Upper lobe of left lung (tissue), 6 donors: ENCODE data around the gene LLCFC1. TPM values are rescaled to one million over a fixed set of nuclear protein-coding genes. Genes with fewer than 3 reads are reported as not detected.

ENCODE experiments used
- ATAC-seq, 2 donors: fragments of 200-7000 bp; cut with Tn5 transposase; one replicate each; pipeline ENCODE4 v1.9.1; 2022; ENCODE audit warnings: mild to moderate bottlenecking in 2 of 2, moderate library complexity in 2 of 2; ENCODE audit not compliant: low FRiP score in 2 of 2
- DNase-seq, 2 donors: peaks; one replicate each; pipeline ENCODE4 v3.0.0-alpha.2; 2019 to 2020
- H3K27ac ChIP-seq, 4 donors: fragments of 200-600 bp; sonication (generic); one replicate each; pipeline ENCODE4 v1.5.1; 2016 to 2019
- H3K27me3 ChIP-seq, 4 donors: fragments of 200-600 bp; sonication (generic); one replicate each; pipeline ENCODE4 v1.5.1; 2017 to 2019
- H3K36me3 ChIP-seq, 4 donors: fragments of 200-600 bp; sonication (generic); one replicate each; pipeline ENCODE4 v1.5.1; 2016 to 2019
- H3K4me1 ChIP-seq, 4 donors: fragments of 200-600 bp; sonication (generic); one replicate each; pipeline ENCODE4 v1.5.1; 2018 to 2019
- H3K4me3 ChIP-seq, 4 donors: fragments of 200-600 bp; sonication (generic); one replicate each; pipeline ENCODE4 v1.5.1; 2017 to 2019; ENCODE audit warnings: mild to moderate bottlenecking in 2 of 4, moderate library complexity in 1 of 4
- H3K9me3 ChIP-seq, 4 donors: fragments of 200-600 bp; sonication (generic); one replicate each; pipeline ENCODE4 v1.5.1; 2018 to 2019
- EP300 ChIP-seq, 4 donors: sonication (generic); formaldehyde crosslinking; IDR thresholded peaks; one replicate each; pipeline ENCODE4 v1.5.1; 2017; ENCODE audit warnings: antibody characterized with exemption in 4 of 4, control low read depth in 2 of 4
- POLR2A ChIP-seq, 4 donors: fragments of 450-650 bp; IDR thresholded peaks; one replicate each; pipeline ENCODE4 v1.5.1; 2016 to 2017; ENCODE audit warnings: antibody characterized with exemption in 4 of 4, mild to moderate bottlenecking in 2 of 4
- POLR2AphosphoS5 ChIP-seq, 2 donors: sonication (generic); formaldehyde crosslinking; IDR thresholded peaks; one replicate each; pipeline ENCODE4 v1.5.1; 2017; ENCODE audit warnings: antibody characterized with exemption in 2 of 2
- WGBS, 2 donors: methylation state at CpG; one replicate each; pipeline ENCODE4 v1.1.5; 2017 to 2018; 5-methylcytosine and 5-hydroxymethylcytosine counted together
- total RNA-seq, 6 donors: library from RNA; depleted of rRNA in 4 of 6; stranded (reverse); fragments of >200 nt in 4 of 6; gene quantifications; one replicate each; pipeline versions ENCODE4 v1.1.0 to v1.2.1, GENCODE V29; 2016 to 2021
- TF ChIP-seq, protein P1 (sequence below), 6 experiments: fragments of 450-650 bp in 4 of 6; fragments of 200-600 bp in 2 of 6; sonication (generic) in 2 of 6; IDR thresholded peaks; one replicate each; pipeline ENCODE4 v1.5.1; 2016 to 2019; ENCODE audit warnings: antibody characterized with exemption in 6 of 6
- donor health status: DM: no; HTN: no; CAD: no; lungs with moderate emphysema.
- donor health status: DM: no; HTN: yes; CAD: no; lungs with severe emphysema.

LLCFC1 gene
- total RNA-seq, 6 donors from 2014 or later: not detected

- DNase-seq: no peak
- ATAC-seq: no peak
- H3K36me3 ChIP-seq: no peaks in the 10 kb centered on the region
- no peak within 1 kb of the TSS for H3K4me3 ChIP-seq
- no peak within 1 kb of the TSS for H3K27ac ChIP-seq
- no peaks in the 10 kb centered on the region for H3K27me3 ChIP-seq
- TF ChIP-seq POLR2AphosphoS5 (IDR thresholded peaks at IDR 0.05) (no peak), EP300 (IDR thresholded peaks at IDR 0.05) (no peak), POLR2A (IDR thresholded peaks at IDR 0.05) (no peak)
- TF ChIP-seq, protein P1, sequence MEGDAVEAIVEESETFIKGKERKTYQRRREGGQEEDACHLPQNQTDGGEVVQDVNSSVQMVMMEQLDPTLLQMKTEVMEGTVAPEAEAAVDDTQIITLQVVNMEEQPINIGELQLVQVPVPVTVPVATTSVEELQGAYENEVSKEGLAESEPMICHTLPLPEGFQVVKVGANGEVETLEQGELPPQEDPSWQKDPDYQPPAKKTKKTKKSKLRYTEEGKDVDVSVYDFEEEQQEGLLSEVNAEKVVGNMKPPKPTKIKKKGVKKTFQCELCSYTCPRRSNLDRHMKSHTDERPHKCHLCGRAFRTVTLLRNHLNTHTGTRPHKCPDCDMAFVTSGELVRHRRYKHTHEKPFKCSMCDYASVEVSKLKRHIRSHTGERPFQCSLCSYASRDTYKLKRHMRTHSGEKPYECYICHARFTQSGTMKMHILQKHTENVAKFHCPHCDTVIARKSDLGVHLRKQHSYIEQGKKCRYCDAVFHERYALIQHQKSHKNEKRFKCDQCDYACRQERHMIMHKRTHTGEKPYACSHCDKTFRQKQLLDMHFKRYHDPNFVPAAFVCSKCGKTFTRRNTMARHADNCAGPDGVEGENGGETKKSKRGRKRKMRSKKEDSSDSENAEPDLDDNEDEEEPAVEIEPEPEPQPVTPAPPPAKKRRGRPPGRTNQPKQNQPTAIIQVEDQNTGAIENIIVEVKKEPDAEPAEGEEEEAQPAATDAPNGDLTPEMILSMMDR (IDR thresholded peaks at IDR 0.05): no peak
- H3K4me1 ChIP-seq: no peaks in the 10 kb centered on the region
- H3K9me3 ChIP-seq: no peaks in the 10 kb centered on the region
- WGBS, 2 donors: 68 to 73% methylated on average over 4 of the region's 4 CpGs
Observed at GRCh38 chr7:142933624-142934023, 5.7 kb upstream of the LLCFC1 start, which contains the start of gene TRPV5. TSS of gene TRPV5 (minus strand) at chr7:142933746. CDS start at chr7:142933459, 287 bp downstream.

- Histone ChIP-seq H3K27me3 (no peaks in the 10 kb centered on the region), H3K9me3 (no peaks in the 10 kb centered on the region), H3K4me1 (no peaks in the 10 kb centered on the region), H3K36me3 (no peaks in the 10 kb centered on the region), H3K4me3 (no peak overlapping the region), H3K27ac (no peak overlapping the region)
- TF ChIP-seq POLR2AphosphoS5 (IDR thresholded peaks at IDR 0.05) (no peak), POLR2A (IDR thresholded peaks at IDR 0.05) (no peak), EP300 (IDR thresholded peaks at IDR 0.05) (no peak)
- TF ChIP-seq, protein P1 (IDR thresholded peaks at IDR 0.05): no peak
- ATAC-seq: no peak
- no peak for DNase-seq
- WGBS, 2 donors: 78 to 84% methylated on average over 11 to 12 of the region's 12 CpGs
Observed at GRCh38 chr7:142934056-142934455, 5.2 kb upstream of the LLCFC1 start.

- no peak for ATAC-seq
- H3K9me3 ChIP-seq: no peaks in the 10 kb centered on the region
- no peak for DNase-seq
- WGBS, 2 donors: 71 to 88% methylated on average over 11 to 12 of the region's 12 CpGs
- H3K4me1 ChIP-seq: peaks cover 0 to 2% (median under 1%) of the 10 kb centered on the region in 4 donors
- H3K36me3 ChIP-seq: no peaks in the 10 kb centered on the region
- TF ChIP-seq EP300 (IDR thresholded peaks at IDR 0.05) (no peak), POLR2AphosphoS5 (IDR thresholded peaks at IDR 0.05) (no peak), POLR2A (IDR thresholded peaks at IDR 0.05) (no peak)
- TF ChIP-seq, protein P1 (IDR thresholded peaks at IDR 0.05): no peak
- no peak overlapping the region for H3K27ac ChIP-seq
- no peak overlapping the region for H3K4me3 ChIP-seq
- no peaks in the 10 kb centered on the region for H3K27me3 ChIP-seq
Observed at GRCh38 chr7:142935941-142936565, 3.2 kb upstream of the LLCFC1 start.

GRCh38 chr7:142938611-142939010, 673 bp upstream of the LLCFC1 start:
- H3K4me1 ChIP-seq: peaks cover 0 to 7% (median 2%) of the 10 kb centered on the region in 4 donors
- no peaks in the 10 kb centered on the region for H3K9me3 ChIP-seq
- H3K27ac ChIP-seq: no peak overlapping the region
- H3K4me3 ChIP-seq: no peak overlapping the region
- H3K36me3 ChIP-seq: no peaks in the 10 kb centered on the region
- H3K27me3 ChIP-seq: no peaks in the 10 kb centered on the region
- no peak for DNase-seq
- TF ChIP-seq, protein P1 (IDR thresholded peaks at IDR 0.05): no peak
- TF ChIP-seq POLR2A (IDR thresholded peaks at IDR 0.05) (no peak), POLR2AphosphoS5 (IDR thresholded peaks at IDR 0.05) (no peak), EP300 (IDR thresholded peaks at IDR 0.05) (no peak)
- ATAC-seq: no peak
- WGBS, 2 donors: 95 to 100% methylated on average over 4 of the region's 4 CpGs
